ENCODE measurements around the gene MBP.
"Not testable (repeated sequence)": the region's sequence is repeated elsewhere in the genome, so short reads cannot be mapped to it uniquely, and the experiment has no call there.

MBP gene

GRCh38 chr18:76967721-76968472 lies 164.7 kb downstream of the MBP start:
- Mint-ChIP-seq H3K36me3 (ENCODE audit: low read depth) (peaks cover 19% of the 10 kb centered on the region), H3K27ac (no peak overlapping the region), H3K27me3 (ENCODE audit: low read depth, poor library complexity) (no peaks in the 10 kb centered on the region), H3K4me3 (no peak overlapping the region), H3K4me1 (peaks cover 8% of the 10 kb centered on the region), H3K9me3 (peaks cover 18% of the 10 kb centered on the region)
- no peak for DNase-seq
- TF ChIP-seq, protein P1, sequence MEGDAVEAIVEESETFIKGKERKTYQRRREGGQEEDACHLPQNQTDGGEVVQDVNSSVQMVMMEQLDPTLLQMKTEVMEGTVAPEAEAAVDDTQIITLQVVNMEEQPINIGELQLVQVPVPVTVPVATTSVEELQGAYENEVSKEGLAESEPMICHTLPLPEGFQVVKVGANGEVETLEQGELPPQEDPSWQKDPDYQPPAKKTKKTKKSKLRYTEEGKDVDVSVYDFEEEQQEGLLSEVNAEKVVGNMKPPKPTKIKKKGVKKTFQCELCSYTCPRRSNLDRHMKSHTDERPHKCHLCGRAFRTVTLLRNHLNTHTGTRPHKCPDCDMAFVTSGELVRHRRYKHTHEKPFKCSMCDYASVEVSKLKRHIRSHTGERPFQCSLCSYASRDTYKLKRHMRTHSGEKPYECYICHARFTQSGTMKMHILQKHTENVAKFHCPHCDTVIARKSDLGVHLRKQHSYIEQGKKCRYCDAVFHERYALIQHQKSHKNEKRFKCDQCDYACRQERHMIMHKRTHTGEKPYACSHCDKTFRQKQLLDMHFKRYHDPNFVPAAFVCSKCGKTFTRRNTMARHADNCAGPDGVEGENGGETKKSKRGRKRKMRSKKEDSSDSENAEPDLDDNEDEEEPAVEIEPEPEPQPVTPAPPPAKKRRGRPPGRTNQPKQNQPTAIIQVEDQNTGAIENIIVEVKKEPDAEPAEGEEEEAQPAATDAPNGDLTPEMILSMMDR (IDR thresholded peaks at IDR 0.05): no peak

DNA sequence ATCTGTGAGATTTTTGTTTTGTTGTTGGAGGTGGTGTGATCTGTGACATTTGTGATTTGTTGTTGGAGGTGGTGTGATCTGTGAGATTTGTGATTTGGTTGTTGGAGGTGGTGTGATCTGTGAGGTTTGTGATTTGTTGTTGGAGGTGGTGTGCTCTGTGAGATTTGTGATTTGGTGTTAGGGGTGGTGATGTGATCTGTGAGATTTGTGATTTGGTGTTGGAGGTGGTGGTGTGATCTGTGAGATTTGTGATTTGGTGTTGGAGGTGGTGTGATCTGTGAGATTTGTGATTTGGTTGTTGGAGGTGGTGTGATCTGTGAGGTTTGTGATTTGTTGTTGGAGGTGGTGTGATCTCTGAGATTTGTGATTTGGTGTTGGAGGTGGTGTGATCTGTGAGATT lies 165.3 kb downstream of the MBP start:
- H3K36me3 Mint-ChIP-seq (ENCODE audit: low read depth): peaks cover 16% of the 10 kb centered on the region
- not testable (repeated sequence) for H3K27ac Mint-ChIP-seq; DNase-seq; H3K27me3 Mint-ChIP-seq (ENCODE audit: low read depth, poor library complexity); H3K4me1 Mint-ChIP-seq; H3K4me3 Mint-ChIP-seq
- H3K9me3 Mint-ChIP-seq: peaks cover 21% of the 10 kb centered on the region

- DNase-seq; H3K36me3 Mint-ChIP-seq (ENCODE audit: low read depth); H3K4me1 Mint-ChIP-seq; H3K4me3 Mint-ChIP-seq; H3K27ac Mint-ChIP-seq; H3K27me3 Mint-ChIP-seq (ENCODE audit: low read depth, poor library complexity): not testable (repeated sequence)
- peaks cover 36% of the 10 kb centered on the region for H3K9me3 Mint-ChIP-seq
Measured at GRCh38 chr18:76965555-76966151, 166.9 kb downstream of the MBP start.

DNA sequence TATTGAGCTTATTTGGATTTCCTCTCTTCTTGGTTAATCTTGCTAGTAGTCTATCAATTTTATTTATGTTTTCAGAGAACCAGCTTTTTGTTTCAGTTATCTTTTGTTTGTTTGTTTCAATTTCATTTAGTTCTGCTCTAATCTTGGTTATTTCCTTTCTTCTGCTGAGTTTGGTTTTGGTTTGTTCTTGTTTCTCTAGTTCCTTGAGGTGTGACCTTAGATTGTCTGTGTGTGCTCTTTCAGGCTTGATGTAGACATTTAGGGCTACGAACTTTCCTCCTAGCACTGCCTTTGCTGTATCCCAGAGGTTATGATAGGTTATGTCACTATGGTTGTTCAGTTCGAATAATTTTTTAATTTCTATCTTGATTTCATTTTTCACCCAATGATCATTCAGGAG lies 168.6 kb downstream of the MBP start:
- Mint-ChIP-seq H3K27ac (no peak overlapping the region), H3K4me1 (no peaks in the 10 kb centered on the region), H3K36me3 (ENCODE audit: low read depth) (peaks cover 3% of the 10 kb centered on the region), H3K9me3 (peaks cover 38% of the 10 kb centered on the region), H3K4me3 (no peak overlapping the region), H3K27me3 (ENCODE audit: low read depth, poor library complexity) (no peaks in the 10 kb centered on the region)
- DNase-seq: no peak
- TF ChIP-seq, protein P1 (IDR thresholded peaks at IDR 0.05): no peak

GRCh38 chr18:76962851-76963250 lies 169.7 kb downstream of the MBP start:
- H3K27me3 Mint-ChIP-seq (ENCODE audit: low read depth, poor library complexity): no peaks in the 10 kb centered on the region
- H3K9me3 Mint-ChIP-seq: peaks cover 38% of the 10 kb centered on the region
- no peaks in the 10 kb centered on the region for H3K36me3 Mint-ChIP-seq (ENCODE audit: low read depth)
- TF ChIP-seq, protein P1 (IDR thresholded peaks at IDR 0.05): no peak
- no peak overlapping the region for H3K4me3 Mint-ChIP-seq
- H3K27ac Mint-ChIP-seq: no peak overlapping the region
- H3K4me1 Mint-ChIP-seq: peaks cover 5% of the 10 kb centered on the region
- no peak for DNase-seq

- H3K27ac Mint-ChIP-seq: no peak overlapping the region
- H3K4me1 Mint-ChIP-seq: peaks cover 13% of the 10 kb centered on the region
- no peak for DNase-seq
- no peak overlapping the region for H3K4me3 Mint-ChIP-seq
- H3K27me3 Mint-ChIP-seq (ENCODE audit: low read depth, poor library complexity): no peaks in the 10 kb centered on the region
- TF ChIP-seq, protein P1 (IDR thresholded peaks at IDR 0.05): no peak
- peaks cover 38% of the 10 kb centered on the region for H3K9me3 Mint-ChIP-seq
- peaks cover 15% of the 10 kb centered on the region for H3K36me3 Mint-ChIP-seq (ENCODE audit: low read depth)
Measured at GRCh38 chr18:76960528-76961035, 172.0 kb downstream of the MBP start.
